GM18519 (cell line): ENCODE results near the gene COL8A1.
"Not testable (repeated sequence)": the region's sequence is repeated elsewhere in the genome, so short reads cannot be mapped to it uniquely, and the experiment has no call there.

Source experiments
- ATAC-seq: cut with Tn5 transposase; IDR thresholded peaks from one replicate; pipeline ENCODE4 v1.9.1; 2021; ENCODE audit warnings: mild to moderate bottlenecking, moderate library complexity; ENCODE audit not compliant: unreplicated experiment, low FRiP score

Gene COL8A1

GRCh38 chr3:99638167-99638948 is at the start of gene COL8A1:
Gene COL8A1 (plus strand): TSS chr3:99638594. CDS start chr3:99790683, 152,089 bp downstream.
- ATAC-seq: no peak

GRCh38 chr3:99589168-99589567 is 49.2 kb upstream of the COL8A1 start:
- not testable (repeated sequence) for ATAC-seq

DNA sequence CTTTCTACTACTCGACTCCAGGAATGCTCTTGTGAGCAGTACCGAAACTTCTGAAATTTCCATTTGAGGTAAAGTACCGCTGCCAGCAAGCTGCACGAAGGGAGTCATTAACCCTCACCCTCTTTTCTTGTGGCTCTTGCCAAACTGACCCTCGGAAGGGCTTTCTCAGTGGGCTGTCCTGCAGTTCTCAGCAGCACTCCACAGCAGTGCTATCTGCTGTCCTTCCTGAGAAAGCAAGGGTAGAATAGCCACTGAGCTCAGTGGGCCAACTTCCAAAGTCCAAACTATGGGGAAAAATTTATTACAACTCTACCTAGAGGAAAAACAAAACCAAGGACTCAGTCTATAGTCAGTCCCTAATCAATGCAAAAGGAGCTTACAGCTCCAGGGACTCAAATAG is 38.5 kb upstream of the COL8A1 start:
- no peak for ATAC-seq

- ATAC-seq: no peak
Measured at GRCh38 chr3:99601515-99601914, 36.9 kb upstream of the COL8A1 start.

- ATAC-seq: no peak
Measured at GRCh38 chr3:99602183-99602582, 36.2 kb upstream of the COL8A1 start.

- peak; percentile 69 for ATAC-seq
Measured at GRCh38 chr3:99607151-99607550, 31.2 kb upstream of the COL8A1 start.

DNA sequence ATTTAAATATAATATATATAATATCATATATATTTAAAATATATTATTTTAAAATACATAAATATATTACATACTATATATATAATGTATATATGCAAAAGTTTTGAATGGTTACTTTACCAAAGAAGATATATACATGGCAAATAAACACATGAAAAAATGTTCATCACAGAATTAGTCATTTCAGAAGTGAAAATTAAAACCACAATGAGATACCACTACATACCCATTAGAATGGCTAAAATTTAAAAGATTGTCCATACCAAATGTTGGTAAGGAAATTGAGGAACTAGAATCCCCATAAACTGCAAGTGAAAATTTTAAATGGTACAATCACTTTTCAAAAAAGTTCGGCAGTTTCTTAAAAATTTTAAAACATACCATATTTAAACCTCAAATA is 23.6 kb upstream of the COL8A1 start:
- no peak for ATAC-seq

DNA sequence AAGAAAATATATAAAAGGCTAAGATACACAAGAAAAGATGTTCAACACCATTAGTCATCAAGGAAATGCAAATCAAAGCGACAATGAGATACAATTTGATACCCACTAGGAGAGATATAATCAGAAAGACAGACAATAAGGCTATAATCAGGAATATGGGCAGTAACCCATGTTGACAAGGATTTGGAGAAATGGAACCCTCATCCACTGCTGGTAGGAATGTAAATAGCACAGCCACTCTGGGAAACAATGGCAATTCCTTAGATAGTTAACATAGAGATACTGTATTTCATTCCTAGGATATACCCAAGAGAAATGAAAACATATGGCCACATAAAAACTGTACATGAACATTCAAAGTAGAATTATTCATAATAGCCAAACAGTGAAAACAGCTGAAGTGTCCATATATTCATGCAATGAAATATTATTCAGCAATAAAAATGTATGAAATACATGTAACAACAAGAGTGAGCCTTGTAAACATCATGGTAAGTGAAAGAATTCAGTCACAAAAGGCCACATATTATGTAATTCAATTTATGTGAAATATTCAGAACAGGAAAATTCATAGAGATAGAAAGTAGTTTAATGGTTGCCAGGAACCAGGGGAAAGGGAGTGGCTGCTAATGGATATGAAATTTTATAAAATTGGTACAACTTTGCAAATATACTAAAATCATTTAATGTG is 18.2 kb upstream of the COL8A1 start:
- ATAC-seq: no peak

GRCh38 chr3:99620976-99621375 is 17.4 kb upstream of the COL8A1 start:
- ATAC-seq: no peak

DNA sequence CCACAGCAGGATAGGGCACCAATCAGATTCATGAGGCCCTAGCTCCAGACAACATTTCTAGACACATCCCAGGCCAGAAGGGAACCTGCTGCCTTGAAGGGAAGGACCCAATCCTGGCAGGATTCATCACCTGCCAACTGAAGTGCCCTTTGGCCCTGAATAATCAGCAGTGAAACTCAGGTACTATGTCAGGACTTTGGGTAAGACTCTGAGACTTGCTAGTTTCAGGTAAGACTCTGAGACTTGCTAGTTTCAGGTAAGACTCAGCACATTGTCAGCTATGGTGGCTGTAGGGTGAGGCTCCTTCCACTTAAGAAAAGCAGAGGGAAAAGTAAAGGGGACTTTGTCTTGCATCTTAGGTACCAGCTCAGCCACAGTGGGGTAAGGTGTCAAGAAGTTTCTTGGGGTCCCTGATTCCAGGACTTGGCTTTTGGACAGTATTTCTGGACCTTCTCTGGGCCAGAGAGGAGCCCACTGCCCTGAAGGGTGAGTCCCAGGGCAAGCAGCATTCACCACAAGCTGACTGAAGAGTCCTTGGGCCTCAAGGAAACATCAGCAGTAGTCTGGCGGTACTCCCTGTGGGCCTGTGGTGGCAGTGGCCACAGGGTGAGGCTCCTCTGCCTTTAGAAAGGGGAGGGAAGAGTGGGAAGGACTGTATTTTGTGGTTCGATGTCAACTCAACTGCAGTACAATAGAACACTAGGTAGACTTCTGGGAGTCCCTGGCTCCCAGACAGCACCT is 13.7 kb upstream of the COL8A1 start:
- ATAC-seq: no peak

DNA sequence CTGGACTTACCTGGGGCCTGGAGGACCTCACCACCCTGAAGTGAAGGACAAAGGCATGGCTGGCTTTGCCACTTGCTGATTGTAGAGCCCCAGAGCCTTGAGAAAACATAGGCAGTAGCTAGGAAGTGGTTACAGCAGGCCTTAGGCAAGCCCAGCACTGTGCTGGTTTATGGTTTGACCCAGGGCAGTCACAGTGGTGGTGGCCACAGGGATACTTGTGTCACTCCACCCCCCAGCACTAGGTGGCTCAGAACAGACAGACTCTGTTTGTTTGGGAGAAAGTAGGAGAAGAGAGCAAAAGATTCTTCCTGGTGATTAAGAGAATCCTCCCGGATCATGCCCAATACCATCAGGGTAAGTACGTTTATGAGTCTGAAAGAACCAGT is 13.2 kb upstream of the COL8A1 start:
- no peak for ATAC-seq

DNA sequence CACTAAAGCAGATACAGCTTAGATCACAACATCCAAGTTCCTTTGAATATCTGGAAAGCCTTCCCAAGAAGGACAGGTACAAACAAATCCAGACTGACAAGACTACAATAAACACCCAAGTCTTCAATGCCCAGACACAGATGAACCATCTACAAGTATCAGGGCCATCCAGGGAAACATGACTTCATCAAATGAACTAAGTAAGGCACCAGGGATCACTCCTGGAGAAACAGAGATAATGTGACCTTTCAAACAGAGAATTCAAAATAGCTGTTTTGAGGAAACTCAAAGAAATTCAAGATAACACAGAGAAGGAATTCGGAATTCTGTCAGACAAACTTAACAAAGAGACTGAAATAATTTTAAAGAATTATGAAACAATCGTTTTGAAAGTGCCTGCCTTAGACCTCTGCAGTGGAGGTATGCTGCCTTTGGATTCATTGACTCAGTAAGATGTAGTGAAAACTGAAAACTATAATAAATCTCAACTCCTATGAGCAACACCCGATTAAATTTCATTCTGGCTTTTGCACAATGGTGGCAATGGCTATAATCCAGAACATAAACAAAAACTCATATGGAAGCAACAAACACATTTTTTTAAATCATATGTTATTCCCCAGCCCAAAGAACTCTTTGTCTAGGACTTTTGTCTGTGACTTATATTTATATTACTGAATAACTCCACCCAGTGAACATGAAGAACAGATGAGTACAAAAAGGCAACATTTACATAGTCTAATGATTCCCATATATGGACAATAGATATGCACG is 12.6 kb upstream of the COL8A1 start:
- no peak for ATAC-seq

GRCh38 chr3:99626417-99626788 is 12.0 kb upstream of the COL8A1 start:
- ATAC-seq: no peak

- no peak for ATAC-seq
Measured at GRCh38 chr3:99627062-99627826, 11.2 kb upstream of the COL8A1 start.

- no peak for ATAC-seq
Measured at GRCh38 chr3:99630815-99631214, 7.6 kb upstream of the COL8A1 start.

- ATAC-seq: no peak
Measured at GRCh38 chr3:99633887-99634558, 4.4 kb upstream of the COL8A1 start.

- no peak for ATAC-seq
Measured at GRCh38 chr3:99634881-99635280, 3.5 kb upstream of the COL8A1 start.

DNA sequence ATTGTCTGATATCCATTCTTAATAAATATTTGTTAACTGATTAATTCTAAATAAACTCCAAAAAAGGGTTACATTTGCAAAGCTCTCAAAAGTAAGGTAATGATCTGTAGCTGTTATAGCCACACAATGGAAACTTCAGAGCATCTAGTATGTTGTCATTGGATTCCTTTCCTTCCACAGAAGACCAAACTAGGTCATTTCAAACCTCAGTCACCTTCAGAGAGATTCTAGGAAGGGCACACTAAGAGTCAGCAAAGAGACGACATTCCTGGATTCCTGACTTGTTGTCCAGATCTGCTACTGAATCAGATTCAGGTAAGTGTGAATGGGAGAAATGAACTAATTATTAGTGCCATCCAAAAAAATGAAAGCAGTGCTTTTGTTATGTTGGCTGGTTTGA is 3.0 kb upstream of the COL8A1 start:
- ATAC-seq: no peak

- ATAC-seq: no peak
Measured at GRCh38 chr3:99637016-99637367, 1.4 kb upstream of the COL8A1 start.
